Renal pelvis (tissue), 12 donors: Measurements from ENCODE around the gene MAMDC2. TPM values are rescaled to one million over a fixed set of nuclear protein-coding genes. Genes with fewer than 3 reads are reported as not detected.

ENCODE experiments used
- DNase-seq: peaks from one replicate; pipeline ENCODE4 v3.0.0-alpha.2; 2013
- long read RNA-seq, 16 experiments: transcript quantifications; one replicate each; lab custom pipeline, GENCODE V29; 2026
- polyA plus RNA-seq, 3 donors: library from polyadenylated mRNA; unstranded; fragments of 120-200 nt; gene quantifications; one replicate each; pipeline ENCODE4 v1.2.1, GENCODE V29; 2013; ENCODE audit not compliant: insufficient read length in 3 of 3

The MAMDC2 gene
- polyA plus RNA-seq = 1 to 10 TPM; 6.0 to 7.3 (median 6.9) TPM
- long read RNA-seq, donor 1 = 0 reads
- long read RNA-seq, donor 2 = 0 reads
- long read RNA-seq, donor 3, partial matches to known transcripts = 0 of 1 reads
- long read RNA-seq, donor 3, other reads (novel, unspliced or antisense) = 0 of 1 reads
- long read RNA-seq, donor 4, partial matches to known transcripts = 0 of 2 reads
- long read RNA-seq, donor 4, other reads (novel, unspliced or antisense) = 0 of 2 reads
- long read RNA-seq, donor 5 = 0 reads
- long read RNA-seq, donor 6 = 0 reads
- long read RNA-seq, donor 7 = 0 reads
- long read RNA-seq, donor 8, partial matches to known transcripts = 0 of 1 reads
- long read RNA-seq, donor 8, other reads (novel, unspliced or antisense) = 0 of 1 reads
- long read RNA-seq, donor 9, partial matches to known transcripts = 0 of 2 reads
- long read RNA-seq, donor 9, other reads (novel, unspliced or antisense) = 0 of 2 reads
- long read RNA-seq, donor 10 = 0 reads
- long read RNA-seq, donor 11 = 0 reads
- long read RNA-seq, donor 12, partial matches to known transcripts = 0 of 1 reads
- long read RNA-seq, donor 12, other reads (novel, unspliced or antisense) = 0 of 1 reads
- long read RNA-seq, donor 13, partial matches to known transcripts = 5 of 5 reads
- long read RNA-seq, donor 13, other reads (novel, unspliced or antisense) = 0 of 5 reads
- long read RNA-seq, donor 14 = 0 reads
- long read RNA-seq, donor 15, partial matches to known transcripts = 0 of 3 reads
- long read RNA-seq, donor 15, other reads (novel, unspliced or antisense) = 0 of 3 reads
- long read RNA-seq, donor 16, partial matches to known transcripts = 5 of 5 reads
- long read RNA-seq, donor 16, other reads (novel, unspliced or antisense) = 0 of 5 reads

DNA sequence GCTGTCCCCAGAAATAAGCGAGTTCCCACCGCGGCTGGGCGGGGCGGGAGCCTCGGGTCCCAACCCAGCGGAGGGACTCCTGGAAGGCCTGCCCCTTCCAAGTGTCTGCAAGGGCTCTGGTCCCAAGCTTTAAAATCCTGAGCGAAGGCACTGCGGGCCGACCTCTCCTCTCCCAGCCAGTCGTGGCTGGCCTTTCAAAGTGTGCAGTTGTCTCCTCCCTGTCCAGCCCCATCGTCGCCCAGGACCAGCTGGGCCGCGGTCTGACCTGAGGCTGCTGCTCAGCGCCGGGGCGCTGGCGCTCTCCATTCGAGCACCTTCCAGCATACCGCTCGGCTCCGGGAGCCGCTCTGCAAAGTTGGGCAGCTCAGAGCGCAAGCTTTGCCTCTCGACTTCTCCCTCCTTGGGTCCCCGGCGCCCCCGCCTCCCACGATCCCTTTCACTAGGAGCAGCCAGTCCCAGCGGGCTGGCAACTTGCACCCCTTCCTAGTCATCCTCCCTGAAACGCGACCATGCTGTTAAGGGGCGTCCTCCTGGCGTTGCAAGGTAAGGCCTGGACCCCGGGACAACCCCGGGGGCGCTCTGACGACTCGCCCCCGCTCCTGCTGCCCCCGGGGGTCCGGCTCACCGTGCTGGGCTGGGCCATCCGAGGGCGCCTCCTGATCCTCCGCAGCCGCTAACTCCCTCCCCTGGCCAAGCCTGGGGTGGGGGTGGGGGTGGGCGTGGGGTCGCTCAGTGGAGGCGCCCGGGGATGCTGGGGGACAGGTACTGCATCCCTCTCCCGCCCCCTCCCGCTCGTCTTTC is at the start of gene MAMDC2:
Gene MAMDC2 (plus strand): TSS at position 160 of the 801 bp plus-strand sequence. CDS start 350 bp downstream, at position 510.
- DNase-seq = peak; percentile 21

- DNase-seq = no peak
Observed at GRCh38 chr9:69995846-69996245, 47.8 kb upstream of the MAMDC2 start.

GRCh38 chr9:69996967-69997366 is 46.7 kb upstream of the MAMDC2 start:
- DNase-seq = no peak

- DNase-seq = no peak
Observed at GRCh38 chr9:69997524-69997923, 46.1 kb upstream of the MAMDC2 start.

GRCh38 chr9:69999315-69999714 is 44.3 kb upstream of the MAMDC2 start:
- DNase-seq = no peak

- no peak for DNase-seq
Observed at GRCh38 chr9:70000469-70000868, 43.2 kb upstream of the MAMDC2 start.

GRCh38 chr9:70003901-70004714 is 39.5 kb upstream of the MAMDC2 start:
- no peak for DNase-seq

DNA sequence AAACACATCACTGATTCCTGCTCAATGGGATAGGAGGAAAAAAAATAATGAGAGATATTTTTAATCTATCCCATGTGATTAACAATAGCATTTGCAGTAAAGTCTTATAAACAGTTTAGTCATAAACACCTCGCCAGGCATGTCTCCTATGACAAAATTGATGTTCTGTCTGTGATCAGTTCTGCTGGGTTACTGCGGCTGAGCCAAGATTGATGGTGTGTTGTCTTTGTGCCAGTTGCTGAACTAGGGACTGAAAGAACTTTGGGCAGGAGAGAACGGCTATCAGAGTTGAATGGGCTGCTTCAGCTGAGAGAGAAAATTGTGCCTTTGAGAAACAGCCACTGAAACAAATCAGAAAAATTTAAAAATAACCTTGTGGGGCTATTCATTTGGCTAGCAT is 37.3 kb upstream of the MAMDC2 start:
- no peak for DNase-seq

- DNase-seq = no peak
Observed at GRCh38 chr9:70007831-70008230, 35.8 kb upstream of the MAMDC2 start.

DNA sequence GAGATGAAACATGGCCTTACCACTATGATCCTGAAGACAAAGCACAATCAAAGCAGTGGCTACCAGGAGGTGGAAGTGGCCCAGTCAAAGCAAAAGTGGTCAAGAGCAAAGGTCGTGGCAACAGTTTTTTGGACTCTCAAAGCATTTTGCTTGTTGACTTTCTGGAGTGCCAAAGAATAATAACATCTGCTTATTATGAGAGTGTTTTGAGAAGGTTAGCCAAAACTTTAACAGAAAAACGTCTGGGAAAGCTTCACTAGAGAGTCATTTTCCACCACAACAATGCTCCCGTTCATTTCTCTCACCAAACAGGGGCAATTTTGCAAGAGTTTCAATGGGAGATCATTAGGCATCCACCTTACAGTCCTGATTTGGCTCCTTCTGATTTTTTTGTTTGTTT is 33.6 kb upstream of the MAMDC2 start:
- DNase-seq = no peak

- DNase-seq = no peak
Observed at GRCh38 chr9:70011366-70011765, 32.3 kb upstream of the MAMDC2 start.

DNA sequence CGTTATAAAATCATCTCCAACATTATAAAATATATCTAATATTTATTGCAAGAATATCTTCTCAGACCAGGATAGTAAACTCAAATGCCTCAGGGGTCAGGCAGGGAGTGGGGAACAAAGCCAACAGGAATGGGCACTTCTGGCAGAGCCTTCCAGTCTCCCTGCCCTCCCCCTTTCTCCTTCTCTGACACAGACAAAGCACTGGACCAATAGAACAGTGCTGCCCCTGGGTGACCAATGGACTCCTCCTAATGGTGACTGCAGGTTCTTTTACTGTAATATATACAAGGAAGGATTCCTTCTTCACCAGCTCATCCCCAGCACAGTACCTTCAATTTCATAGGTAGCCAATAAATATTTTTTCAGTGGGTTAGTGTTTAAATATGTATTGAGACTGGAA is 31.1 kb upstream of the MAMDC2 start:
- no peak for DNase-seq

GRCh38 chr9:70013598-70014196 is 30.0 kb upstream of the MAMDC2 start:
- no peak for DNase-seq

- DNase-seq = no peak
Observed at GRCh38 chr9:70015099-70015498, 28.5 kb upstream of the MAMDC2 start.

DNA sequence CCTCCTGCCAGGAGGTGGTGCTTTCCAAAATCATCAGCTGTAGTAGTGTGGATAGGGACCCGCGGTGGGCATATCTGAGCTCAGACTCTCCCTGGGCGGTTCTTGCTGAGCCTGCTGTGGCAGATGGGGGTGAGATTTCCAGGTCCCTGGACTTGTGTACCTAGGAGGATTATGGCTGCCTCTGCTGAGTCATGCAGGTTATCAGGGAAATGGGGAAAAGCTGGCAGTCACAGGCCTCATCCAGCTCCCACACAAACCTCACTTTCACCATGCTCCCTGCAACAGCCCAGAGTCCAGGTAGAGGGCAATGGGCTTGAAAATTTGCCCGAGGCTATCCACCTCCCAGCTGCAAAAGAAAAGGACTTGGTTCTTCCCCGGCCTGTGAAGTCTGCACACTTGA is 23.4 kb upstream of the MAMDC2 start:
- DNase-seq = no peak

GRCh38 chr9:70020991-70021571 is 22.6 kb upstream of the MAMDC2 start:
- peak; percentile 50 for DNase-seq

- no peak for DNase-seq
Observed at GRCh38 chr9:70028287-70028686, 15.4 kb upstream of the MAMDC2 start.

DNA sequence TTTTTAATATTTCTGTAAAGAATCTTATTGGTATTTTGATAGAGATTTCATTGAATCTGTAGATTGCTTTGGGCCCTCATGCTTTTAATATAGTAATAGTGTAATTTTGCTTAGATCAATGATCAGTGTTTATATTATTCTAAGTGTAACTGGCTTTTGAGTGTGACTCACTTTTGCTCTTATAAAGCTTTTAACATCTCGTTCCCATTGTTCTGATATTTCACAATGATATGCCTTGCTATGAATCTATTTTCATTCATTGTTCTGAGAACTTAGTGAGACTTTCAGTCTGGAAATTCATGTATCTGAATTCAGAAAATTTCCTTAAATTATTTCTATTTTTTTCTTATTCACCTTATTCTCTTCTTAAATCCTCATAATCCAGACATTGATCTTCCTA is 13.5 kb upstream of the MAMDC2 start:
- no peak for DNase-seq

GRCh38 chr9:70031141-70031545 is 12.5 kb upstream of the MAMDC2 start:
- no peak for DNase-seq

- no peak for DNase-seq
Observed at GRCh38 chr9:70034271-70034711, 9.4 kb upstream of the MAMDC2 start.
